Measurements from ENCODE around the gene CXCL13.

DNA sequence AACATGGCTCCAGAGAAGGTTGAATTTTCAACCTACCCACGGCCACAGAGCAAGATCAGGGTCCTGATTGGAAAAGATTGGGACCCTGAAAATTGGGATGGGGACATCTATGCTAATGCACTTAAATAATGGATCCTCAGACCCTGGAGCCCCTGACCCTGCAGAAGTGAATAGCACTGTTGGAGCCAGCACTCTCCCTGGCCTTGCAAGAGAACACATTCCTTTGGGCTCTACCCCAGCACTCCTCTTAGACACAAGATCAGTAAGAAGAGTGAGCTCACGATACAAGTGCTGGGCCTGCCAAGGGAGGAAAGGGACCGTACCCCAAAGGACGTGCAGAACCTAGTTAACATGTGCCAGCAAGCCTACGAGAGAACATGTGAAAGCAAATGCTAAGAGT, 19.9 kb downstream of the CXCL13 start:
- TF ChIP-seq, protein P1, sequence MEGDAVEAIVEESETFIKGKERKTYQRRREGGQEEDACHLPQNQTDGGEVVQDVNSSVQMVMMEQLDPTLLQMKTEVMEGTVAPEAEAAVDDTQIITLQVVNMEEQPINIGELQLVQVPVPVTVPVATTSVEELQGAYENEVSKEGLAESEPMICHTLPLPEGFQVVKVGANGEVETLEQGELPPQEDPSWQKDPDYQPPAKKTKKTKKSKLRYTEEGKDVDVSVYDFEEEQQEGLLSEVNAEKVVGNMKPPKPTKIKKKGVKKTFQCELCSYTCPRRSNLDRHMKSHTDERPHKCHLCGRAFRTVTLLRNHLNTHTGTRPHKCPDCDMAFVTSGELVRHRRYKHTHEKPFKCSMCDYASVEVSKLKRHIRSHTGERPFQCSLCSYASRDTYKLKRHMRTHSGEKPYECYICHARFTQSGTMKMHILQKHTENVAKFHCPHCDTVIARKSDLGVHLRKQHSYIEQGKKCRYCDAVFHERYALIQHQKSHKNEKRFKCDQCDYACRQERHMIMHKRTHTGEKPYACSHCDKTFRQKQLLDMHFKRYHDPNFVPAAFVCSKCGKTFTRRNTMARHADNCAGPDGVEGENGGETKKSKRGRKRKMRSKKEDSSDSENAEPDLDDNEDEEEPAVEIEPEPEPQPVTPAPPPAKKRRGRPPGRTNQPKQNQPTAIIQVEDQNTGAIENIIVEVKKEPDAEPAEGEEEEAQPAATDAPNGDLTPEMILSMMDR (IDR thresholded peaks at IDR 0.05), result no peak
- TF ChIP-seq POLR2A (IDR thresholded peaks at IDR 0.05), result no peak
